Fibroblast of peridontal ligament (primary cell): ENCODE data around the gene SLF2.

Source experiments
- DNase-seq: peaks from one replicate; pipeline ENCODE4 v3.0.0-alpha.2; 2010; ENCODE audit errors: extremely low read depth

The SLF2 gene

GRCh38 chr10:100901051-100901450 lies 11.7 kb upstream of the SLF2 start:
- DNase-seq, result no peak

GRCh38 chr10:100902622-100903021 lies 10.1 kb upstream of the SLF2 start:
- DNase-seq, result no peak

DNA sequence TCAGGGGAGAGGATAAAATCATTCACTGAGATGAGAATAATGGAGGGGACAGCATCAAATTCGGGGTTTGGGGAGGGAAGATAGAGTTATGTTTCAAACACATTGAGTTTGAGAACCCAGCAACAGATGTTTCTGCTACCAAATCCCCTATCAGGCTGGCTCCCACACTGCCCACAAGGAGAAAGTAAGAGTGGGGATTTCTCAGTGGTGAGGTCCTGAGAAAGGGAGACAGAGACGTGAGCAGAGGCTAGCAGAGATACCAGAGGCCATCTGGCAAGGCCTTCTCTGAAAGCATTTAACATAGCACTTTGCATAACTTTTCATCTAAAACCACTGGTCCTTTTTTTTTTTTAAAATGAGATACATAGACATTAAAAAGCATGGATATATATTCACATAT lies 7.8 kb upstream of the SLF2 start:
- DNase-seq, result no peak

GRCh38 chr10:100907175-100907574 lies 5.6 kb upstream of the SLF2 start:
- no peak for DNase-seq

- no peak for DNase-seq
Observed at GRCh38 chr10:100907773-100908363, 4.9 kb upstream of the SLF2 start.

DNA sequence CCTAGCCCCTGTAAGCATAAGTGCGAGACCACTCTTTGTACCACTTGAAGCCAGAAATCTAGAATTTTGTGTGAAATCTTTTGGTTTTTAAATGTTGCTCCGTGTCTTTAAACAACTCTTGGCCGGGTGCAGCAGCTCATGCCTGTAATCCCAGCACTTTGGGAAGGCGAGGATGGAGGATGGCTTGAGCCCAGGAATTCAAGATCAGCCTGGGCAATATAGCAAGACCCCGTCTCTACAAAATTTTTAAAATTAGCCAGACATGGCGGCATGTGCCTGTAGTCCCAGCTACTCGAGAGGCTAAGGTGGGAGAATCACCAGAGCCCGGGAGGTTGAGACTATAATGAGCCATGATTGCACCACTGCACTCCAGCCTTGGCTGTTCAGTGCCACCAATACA lies 4.4 kb upstream of the SLF2 start:
- no peak for DNase-seq

DNA sequence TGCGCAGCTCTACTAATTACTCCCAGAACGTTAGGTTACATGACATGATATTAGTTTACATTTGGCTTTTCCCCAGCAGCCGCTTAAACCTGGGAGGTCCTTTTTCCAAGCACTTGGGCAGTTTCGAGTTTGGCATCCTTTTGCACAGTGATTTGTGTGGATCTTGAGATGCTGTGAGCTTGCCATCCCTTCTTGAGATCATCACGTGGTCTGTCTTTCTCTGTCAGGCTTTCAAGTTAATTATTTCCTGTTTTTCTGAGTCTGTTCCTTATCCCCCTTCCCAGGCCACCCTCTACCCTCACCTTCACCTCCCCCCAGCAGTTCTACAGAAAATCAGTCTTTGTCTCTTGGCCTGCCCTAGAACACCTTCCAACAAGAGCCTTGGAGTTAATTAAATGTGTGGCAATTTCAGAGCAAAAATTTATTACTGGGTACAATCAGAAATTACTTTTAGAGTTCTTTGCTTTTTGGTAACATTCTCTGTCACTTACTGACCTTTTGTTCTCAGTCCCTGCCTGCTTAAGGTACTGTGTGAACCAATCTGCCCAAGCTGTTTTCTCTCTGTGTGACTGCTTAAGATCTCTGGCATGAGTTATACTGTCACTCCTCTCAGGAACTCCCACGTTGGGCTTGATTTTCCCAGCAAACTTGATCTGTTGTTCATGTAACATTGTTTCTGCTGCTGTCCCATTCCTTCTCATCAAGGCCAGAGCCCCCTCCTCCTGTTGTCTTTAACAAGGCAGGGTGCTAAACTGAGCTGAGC lies 3.1 kb upstream of the SLF2 start:
- DNase-seq, result no peak

GRCh38 chr10:100911472-100911871 lies 1.3 kb upstream of the SLF2 start:
- no peak for DNase-seq

DNA sequence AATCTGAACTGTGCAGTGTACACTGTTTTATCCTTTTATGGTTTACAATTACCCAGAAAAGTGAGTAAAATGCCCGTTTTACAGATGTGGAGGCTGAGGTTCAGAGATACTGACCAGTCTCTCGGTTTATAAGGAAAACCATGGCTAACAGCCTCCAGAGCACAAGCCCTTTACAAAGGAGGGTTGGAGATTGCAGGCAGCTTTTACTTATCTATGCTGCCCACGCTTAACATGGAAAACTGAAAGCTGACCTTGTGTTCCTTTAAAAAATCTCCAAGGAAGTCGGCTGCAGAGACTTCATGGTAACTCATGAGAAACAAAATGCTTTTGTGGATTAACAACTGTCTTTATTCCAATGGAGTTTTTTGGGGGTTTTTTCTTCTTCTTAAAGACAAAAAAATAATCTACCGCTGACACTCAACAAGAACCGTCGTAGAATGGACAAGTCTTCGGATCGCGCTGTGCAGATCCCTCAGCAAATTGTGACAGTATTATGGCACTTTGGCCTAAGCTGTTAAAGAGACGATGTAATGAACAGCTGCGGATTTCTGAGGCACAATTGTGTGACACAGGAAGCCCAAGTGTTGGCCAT lies 654 bp upstream of the SLF2 start:
- no peak for DNase-seq

DNA sequence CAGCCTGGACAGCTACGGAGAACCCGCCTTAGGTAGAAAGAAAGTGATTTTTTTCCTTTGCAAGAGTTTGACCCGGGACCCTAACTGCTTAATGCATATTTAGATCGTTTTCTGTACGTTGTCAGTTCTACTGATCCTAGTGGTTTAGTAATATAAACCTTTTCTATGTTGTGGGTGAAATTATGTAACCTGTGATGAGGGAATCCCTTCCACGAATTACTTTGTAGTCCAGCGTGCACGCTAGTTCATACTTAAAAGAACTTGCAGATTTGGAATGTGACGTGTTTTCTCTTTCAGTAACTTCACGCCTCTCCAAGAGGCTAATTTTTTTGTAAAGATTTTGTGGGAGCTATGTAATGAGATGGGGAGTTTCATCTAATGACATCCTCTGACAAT lies 705 bp downstream of the SLF2 start:
- no peak for DNase-seq

DNA sequence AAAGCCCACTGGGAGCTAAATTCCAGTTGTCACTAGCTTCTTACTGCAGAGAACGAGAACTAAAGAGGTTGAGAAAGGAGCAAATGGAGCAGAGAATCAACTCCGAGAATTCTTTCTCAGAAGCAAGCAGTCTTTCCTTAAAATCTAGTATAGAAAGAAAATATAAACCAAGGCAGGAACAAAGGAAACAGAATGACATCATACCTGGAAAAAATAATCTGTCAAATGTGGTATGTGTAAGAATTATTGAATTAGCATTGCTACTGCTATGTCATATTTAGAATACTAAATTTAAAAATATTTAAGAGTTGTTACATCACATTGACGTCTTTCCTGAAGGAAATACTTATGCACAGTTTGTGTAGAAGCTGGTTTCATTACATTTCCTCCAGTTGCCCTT lies 4.3 kb downstream of the SLF2 start:
- no peak for DNase-seq

- no peak for DNase-seq
Observed at GRCh38 chr10:100923580-100923979, 10.8 kb downstream of the SLF2 start.

- no peak for DNase-seq
Observed at GRCh38 chr10:100927266-100927665, 14.5 kb downstream of the SLF2 start.

DNA sequence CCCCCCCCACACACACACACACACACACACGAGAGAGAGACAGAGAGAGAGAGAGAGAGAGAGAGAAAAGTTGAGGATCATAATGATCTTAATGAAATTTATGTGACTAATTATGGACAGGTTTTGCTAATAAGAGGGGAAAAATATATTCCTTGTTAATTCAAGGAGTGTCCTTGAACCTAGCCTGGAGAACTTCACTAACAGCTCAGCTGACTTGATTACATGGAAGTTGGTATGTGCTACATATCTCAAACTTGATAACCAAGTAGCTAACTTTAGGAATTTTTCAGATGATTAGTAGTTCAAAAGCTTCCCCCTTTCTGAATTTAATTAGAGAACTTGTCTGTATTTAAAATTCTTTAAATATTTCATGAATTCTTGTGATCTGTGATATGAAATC lies 15.3 kb downstream of the SLF2 start:
- no peak for DNase-seq

GRCh38 chr10:100930368-100930767 lies 17.6 kb downstream of the SLF2 start:
- peak; percentile 63 for DNase-seq

DNA sequence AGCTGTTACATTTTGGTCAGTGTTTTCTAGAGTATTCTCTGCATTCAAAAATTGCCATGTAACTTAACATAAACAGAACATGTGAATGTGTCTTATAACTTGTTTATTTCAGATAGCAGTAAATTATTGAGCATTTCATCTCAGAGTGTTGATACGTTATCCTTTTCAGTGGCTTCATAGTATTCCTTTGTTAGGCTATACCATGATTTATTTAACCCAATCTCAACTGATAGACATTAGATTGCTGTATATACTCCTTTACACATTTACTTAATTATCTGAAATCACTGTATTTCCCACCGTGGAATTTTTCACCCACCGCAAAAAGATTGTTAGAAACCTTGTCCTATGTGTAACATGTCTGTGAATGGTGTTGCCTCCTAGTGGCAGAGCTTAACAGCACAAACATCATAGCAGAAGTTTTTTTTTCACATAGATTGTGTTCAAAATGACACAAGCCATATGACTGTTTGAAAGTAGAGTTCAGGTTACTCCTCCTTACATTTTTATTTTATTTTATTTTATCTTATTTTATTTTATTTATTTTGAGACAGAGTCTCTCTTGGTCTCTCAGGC lies 21.4 kb downstream of the SLF2 start:
- DNase-seq, result no peak

- peak; percentile 60 for DNase-seq
Observed at GRCh38 chr10:100939763-100940344, 27.1 kb downstream of the SLF2 start.

GRCh38 chr10:100942229-100942628 lies 29.5 kb downstream of the SLF2 start:
- DNase-seq, result no peak

- DNase-seq, result no peak
Observed at GRCh38 chr10:100943508-100943907, 30.7 kb downstream of the SLF2 start.

DNA sequence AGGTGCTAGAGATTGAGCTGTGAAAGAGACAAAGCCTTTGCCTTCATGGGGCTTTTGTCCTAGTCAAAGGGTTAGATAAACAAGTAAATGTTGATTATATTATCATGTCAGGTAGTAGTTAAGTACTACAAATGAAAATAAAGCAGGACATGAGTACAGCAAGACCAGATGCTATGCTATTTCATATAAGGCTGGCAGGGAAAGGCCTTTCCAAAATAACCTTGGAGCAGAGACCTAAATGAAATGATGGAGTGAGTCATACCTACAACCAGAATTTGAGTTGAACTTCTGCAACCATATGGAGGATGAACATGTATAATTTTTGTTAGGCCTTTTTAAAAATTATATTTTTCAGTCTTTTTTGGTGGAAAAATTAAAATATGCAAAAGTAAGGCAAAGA lies 33.0 kb downstream of the SLF2 start:
- no peak for DNase-seq

GRCh38 chr10:100948916-100949315 lies 36.2 kb downstream of the SLF2 start:
- no peak for DNase-seq

GRCh38 chr10:100960251-100960650 lies 47.5 kb downstream of the SLF2 start:
- no peak for DNase-seq
